Tibial nerve (tissue), 4 donors: Measurements from ENCODE around the gene NCAN.

Source experiments
- CTCF ChIP-seq, 5 experiments: fragments of 200-600 bp in 3 of 5; fragments of 450-650 bp in 2 of 5; sonication (generic) in 3 of 5; IDR thresholded peaks; one replicate each; pipeline ENCODE4 v1.5.1; 2016 to 2019; ENCODE audit warnings: antibody characterized with exemption in 5 of 5, mild to moderate bottlenecking in 3 of 5, moderate library complexity in 2 of 5
- EP300 ChIP-seq, 2 donors: sonication (generic); formaldehyde crosslinking; IDR thresholded peaks; one replicate each; pipeline ENCODE4 v1.6.1; 2017; ENCODE audit warnings: antibody characterized with exemption in 2 of 2, mild to moderate bottlenecking in 1 of 2
- POLR2A ChIP-seq, 2 donors: fragments of 450-650 bp; IDR thresholded peaks; one replicate each; pipeline ENCODE4 v1.6.1; 2017; ENCODE audit warnings: antibody characterized with exemption in 2 of 2, mild to moderate bottlenecking in 2 of 2, moderate library complexity in 2 of 2

DNA sequence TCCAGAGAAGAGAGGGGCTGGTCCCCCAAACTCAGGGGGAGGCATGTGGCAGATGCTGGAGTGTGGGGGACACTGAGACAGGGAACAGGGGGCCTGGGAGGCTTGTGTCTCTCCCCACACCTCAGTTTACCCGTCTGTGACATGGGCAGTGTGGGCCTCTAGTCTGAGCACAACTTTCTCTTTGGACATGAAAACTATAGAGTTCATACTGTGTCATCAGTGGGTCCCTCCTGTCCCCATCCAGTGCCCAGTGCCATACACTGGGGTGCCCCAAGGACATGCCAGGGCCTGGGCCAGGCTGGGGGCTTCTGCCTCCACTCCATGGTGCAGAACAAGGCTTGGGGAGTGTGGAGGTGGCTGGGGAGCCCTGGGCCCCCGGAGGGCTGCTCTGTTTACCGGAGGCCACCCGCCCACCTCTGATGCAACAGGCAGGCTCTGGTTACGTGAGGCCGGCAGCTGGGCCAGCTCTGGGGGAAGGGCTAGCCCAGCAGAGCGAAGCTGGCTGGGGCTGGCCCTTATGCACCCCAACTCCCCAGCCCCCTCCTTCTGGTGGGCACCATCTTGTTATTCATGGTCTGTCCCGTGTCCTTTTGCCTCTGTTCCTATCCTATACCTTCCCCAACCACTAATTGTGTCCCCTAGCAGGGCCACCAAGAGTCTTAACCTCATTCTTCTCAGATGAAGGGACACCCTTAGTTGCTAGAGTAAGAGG, 39.8 kb upstream of the NCAN start:
- TF ChIP-seq CTCF (IDR thresholded peaks at IDR 0.05) = no peak
- no peak for TF ChIP-seq POLR2A (IDR thresholded peaks at IDR 0.05)
- TF ChIP-seq EP300 (IDR thresholded peaks at IDR 0.05) = no peak
